Tibial artery (tissue), 4 donors: ENCODE data around the gene FOXF1.

ENCODE experiments used
- DNase-seq, 2 donors: peaks; one replicate each; pipeline ENCODE4 v3.0.0-alpha.2; 2019
- H3K27ac ChIP-seq, 2 donors: fragments of 200-600 bp; sonication (generic) in 1 of 2; 1 replicate in 1 of 2; 2 replicates in 1 of 2; pipeline ENCODE4 v1.5.1; 2018 to 2019; ENCODE audit warnings: mild to moderate bottlenecking in 1 of 2
- H3K27me3 ChIP-seq, 2 donors: fragments of 200-600 bp; sonication (generic) in 1 of 2; one replicate each; pipeline versions ENCODE4 v1.5.1 to v1.6.0; 2016 to 2019
- H3K36me3 ChIP-seq, 3 donors: fragments of 200-600 bp; sonication (generic) in 2 of 3; one replicate each; pipeline ENCODE4 v1.5.1; 2016 to 2019; ENCODE audit warnings: mild to moderate bottlenecking in 2 of 3
- H3K4me1 ChIP-seq, 4 donors: fragments of 200-600 bp; sonication (generic) in 2 of 4; 1 replicate in 3 of 4; 2 replicates in 1 of 4; pipeline ENCODE4 v1.5.1; 2016 to 2019
- H3K4me3 ChIP-seq, 2 donors: fragments of 200-600 bp; sonication (generic) in 1 of 2; 1 replicate in 1 of 2; 2 replicates in 1 of 2; pipeline ENCODE4 v1.5.1; 2018 to 2019; ENCODE audit warnings: mild to moderate bottlenecking in 2 of 2
- H3K9me3 ChIP-seq, 3 donors: fragments of 200-600 bp; sonication (generic) in 1 of 3; one replicate each; pipeline ENCODE4 v1.5.1; 2016 to 2019
- intact Hi-C: fragments of 100-400 bp; cut with DNase I; formaldehyde crosslinking; loops from one replicate; pipeline ENCODE4 v1.15.0; 2023; ENCODE audit warnings: low total_unique reads
- TF ChIP-seq, protein P1 (sequence below), 2 experiments: fragments of 200-600 bp in 1 of 2; fragments of 450-650 bp in 1 of 2; IDR thresholded peaks; one replicate each; pipeline ENCODE4 v1.5.1; 2017 to 2019; ENCODE audit warnings: antibody characterized with exemption in 2 of 2, mild to moderate bottlenecking in 1 of 2, moderate library complexity in 1 of 2

Gene FOXF1

DNA sequence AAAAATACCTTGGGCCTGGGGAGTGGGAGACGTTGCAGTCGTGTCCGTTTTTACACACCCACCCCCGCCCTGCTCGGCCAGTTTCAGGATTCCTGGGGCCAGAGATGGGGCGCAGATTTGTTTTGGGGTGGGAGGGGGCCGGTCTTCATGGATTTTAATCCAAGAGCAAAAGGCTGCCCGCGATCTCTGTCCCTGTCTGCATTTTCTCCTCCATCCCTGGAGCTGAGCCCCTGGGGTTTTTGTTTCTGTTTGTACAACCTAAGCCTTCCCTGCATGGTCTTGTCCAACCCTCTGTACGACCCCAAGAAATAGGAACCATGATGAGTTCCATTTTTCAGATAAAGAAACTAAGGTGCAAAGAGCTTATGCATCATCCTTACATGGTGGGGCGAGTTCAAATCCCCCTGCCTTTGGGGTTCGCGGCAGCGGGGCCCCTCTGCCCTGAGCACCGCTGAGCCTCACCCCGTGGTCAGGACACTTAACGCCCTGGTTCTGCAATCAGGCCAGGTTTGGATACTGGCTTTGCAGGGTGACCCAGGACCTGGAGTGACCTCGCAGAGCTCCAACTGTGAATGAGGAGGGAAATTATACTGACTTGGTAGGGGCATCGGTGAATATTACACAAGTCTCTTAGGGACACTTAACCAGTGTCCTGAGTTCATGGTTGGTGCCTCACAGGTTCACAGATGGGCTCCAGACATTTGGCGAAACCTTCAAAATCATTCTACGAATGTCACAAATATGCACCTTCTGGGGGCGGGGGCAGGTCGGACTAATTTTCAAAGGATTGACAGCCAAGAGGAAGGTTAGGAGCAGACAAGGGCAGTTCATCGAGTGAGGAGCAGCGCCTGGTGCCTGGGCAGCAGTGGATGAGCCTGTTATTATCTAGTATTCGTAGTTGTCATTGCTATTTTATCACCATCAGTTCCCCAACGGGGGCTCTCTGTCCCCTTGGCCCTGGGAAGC lies 4.1 kb upstream of the FOXF1 start:
- Histone ChIP-seq H3K27ac (no peak overlapping the region), H3K27me3 (peaks cover 24 to 92% of the 10 kb centered on the region in 2 donors), H3K36me3 (no peaks in the 10 kb centered on the region), H3K4me3 (no peak overlapping the region), H3K9me3 (no peaks in the 10 kb centered on the region), H3K4me1 (peaks cover 0 to 53% (median 43%) of the 10 kb centered on the region in 4 donors)
- intact Hi-C loops: loop anchor here (10.0 kb wide), 1 partner anchor 1811 kb away; the partner anchor contains the start of gene USP10
- DNase-seq: no peak
- TF ChIP-seq, protein P1, sequence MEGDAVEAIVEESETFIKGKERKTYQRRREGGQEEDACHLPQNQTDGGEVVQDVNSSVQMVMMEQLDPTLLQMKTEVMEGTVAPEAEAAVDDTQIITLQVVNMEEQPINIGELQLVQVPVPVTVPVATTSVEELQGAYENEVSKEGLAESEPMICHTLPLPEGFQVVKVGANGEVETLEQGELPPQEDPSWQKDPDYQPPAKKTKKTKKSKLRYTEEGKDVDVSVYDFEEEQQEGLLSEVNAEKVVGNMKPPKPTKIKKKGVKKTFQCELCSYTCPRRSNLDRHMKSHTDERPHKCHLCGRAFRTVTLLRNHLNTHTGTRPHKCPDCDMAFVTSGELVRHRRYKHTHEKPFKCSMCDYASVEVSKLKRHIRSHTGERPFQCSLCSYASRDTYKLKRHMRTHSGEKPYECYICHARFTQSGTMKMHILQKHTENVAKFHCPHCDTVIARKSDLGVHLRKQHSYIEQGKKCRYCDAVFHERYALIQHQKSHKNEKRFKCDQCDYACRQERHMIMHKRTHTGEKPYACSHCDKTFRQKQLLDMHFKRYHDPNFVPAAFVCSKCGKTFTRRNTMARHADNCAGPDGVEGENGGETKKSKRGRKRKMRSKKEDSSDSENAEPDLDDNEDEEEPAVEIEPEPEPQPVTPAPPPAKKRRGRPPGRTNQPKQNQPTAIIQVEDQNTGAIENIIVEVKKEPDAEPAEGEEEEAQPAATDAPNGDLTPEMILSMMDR (IDR thresholded peaks at IDR 0.05): no peak

DNA sequence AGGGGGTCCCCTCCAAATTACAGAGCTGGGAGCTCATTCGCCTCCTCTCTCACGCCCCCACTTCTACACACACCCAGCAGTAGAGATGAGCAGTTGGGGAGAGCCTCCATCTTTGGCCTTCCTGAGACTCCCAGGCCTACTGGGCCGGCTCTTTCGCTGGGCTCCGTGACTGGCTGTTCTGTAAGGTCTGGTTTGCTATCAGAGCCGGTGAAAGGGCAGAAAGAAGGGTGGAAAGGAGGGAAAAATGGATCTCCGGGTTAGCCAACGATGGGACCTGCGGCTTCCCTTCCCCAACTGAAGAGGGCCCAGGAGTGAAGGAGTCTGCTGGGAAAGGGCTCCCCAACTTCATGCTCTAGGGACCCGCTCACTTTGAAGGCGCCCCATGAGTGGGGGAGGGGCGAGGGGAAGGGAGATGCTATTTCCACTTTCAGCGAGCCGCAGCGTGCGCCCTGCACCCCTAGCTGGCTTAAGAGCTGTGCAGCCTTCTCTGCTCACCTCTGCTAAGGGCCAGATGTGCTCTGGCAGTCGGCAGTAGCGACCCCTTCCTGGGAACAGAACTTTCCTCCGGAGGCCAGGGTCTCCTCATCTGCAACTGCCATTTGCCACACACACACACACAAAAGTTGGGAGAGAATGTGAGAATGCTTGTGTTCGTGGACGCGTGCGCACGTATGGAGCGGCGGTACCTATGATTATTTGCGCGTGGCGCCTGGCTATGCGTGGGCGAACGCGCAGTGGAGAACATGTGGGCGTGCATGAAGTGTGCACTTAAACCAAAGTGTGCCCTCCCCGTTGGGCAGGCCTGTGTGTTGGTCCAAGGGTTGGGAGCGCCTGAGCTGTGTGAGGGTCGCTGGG lies 2.9 kb upstream of the FOXF1 start:
- DNase-seq: no peak
- no peaks in the 10 kb centered on the region for H3K36me3 ChIP-seq
- no peaks in the 10 kb centered on the region for H3K9me3 ChIP-seq
- peaks cover 0 to 58% (median 47%) of the 10 kb centered on the region in 4 donors for H3K4me1 ChIP-seq
- H3K27ac ChIP-seq: no peak overlapping the region
- H3K27me3 ChIP-seq: peaks cover 24 to 92% of the 10 kb centered on the region in 2 donors
- TF ChIP-seq, protein P1 (IDR thresholded peaks at IDR 0.05): no peak
- intact Hi-C loops: loop anchor here (10.0 kb wide), 1 partner anchor 1813 kb away; the partner anchor contains the start of gene USP10
- H3K4me3 ChIP-seq: peak overlapping the region in 1 of 2 donors; percentile 75

DNA sequence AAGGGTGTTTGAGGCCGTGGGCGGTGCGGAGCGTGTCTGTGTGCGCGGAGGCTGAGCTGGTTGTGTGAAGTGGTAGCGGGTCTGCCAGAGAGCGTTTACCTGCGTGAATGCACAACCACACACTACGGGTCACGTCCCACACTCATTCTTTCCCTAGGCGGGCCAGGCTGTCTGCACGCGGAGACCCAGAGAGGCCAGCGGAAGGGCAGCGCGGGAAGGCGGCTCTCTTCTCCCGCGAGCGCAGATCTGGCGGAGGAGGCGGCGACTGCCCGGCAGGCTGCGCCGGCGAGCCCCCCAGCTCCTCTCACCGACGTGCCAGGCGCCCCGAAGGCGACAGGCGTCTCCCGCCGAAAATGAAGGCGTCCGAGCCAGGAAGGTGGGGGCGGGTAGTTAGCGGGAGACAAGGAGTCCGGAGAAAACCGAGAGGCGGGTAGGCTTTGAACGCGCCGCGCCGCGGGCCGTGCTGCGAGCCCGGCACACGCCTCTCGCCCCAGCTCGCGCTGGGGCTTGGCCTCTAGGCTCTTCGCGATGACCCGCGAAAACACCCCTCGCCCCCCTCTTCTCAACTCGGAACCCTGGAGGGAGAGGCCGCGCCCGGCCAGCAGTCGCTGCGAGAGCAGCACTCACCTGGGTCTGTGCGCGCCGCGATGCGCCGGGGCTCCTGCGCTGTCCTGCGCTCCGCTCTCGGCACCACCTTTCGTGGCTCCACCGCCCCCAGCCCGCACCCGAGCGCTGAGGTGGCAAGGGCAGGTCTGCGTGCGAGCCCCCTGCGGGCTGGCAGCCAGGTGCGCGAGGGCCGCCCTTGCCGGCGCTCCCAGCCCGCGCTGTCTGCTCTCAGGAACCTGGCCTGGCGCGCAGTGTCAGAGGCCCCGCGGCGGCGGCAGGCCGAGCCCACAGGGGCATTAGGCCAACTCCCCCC lies 2.0 kb upstream of the FOXF1 start:
- DNase-seq: no peak
- TF ChIP-seq, protein P1 (IDR thresholded peaks at IDR 0.05): no peak
- Histone ChIP-seq H3K4me3 (peak overlapping the region; percentile 58 to 75), H3K9me3 (no peaks in the 10 kb centered on the region), H3K4me1 (peaks cover 0 to 56% (median 47%) of the 10 kb centered on the region in 4 donors), H3K27me3 (peaks cover 22 to 92% of the 10 kb centered on the region in 2 donors), H3K36me3 (no peaks in the 10 kb centered on the region), H3K27ac (no peak overlapping the region)
- intact Hi-C loops: loop anchor here (10.0 kb wide), 1 partner anchor 1813 kb away; the partner anchor contains the start of gene USP10

DNA sequence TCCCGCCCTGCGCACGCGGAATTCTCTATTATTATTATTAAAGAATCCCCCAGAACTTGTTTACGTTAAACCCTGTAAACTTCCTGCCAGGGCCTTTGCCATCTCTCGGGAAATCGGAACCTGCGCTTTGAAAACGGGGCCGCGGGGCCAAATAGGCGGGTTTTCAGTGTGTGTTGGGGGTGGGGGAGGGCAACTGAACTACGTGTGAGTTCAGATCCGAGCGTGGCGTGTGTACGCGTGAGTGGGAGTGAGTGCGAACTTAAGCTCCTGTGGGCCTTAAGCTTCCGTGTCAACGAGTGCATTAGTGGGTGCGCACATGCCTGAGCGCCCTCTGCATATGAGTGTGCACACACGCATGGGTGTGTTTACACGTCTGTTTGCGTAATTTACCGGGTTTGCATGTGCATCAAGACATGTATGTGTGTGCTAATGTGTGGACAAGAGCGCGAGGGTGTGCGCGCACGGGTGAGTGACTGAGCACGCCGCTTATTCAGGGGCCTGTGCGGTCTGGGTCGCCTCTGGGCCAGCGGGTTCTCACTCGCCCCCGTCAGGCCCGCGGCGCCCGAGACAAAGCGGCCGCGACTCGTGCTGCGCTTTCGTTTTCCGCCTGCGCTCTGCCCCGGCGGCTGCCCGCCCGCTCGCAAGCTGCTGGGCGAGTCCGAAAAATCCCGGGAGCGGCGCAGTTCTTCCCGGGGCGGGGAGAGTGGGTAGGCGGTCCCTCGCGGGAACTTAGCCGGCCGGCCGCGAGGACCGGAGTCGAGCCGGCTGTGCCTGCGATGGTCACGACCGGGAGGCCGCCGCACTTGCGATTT lies 1.2 kb upstream of the FOXF1 start:
- Histone ChIP-seq H3K4me1 (peaks cover 0 to 54% (median 47%) of the 10 kb centered on the region in 4 donors), H3K27ac (peak overlapping the region; percentile 43 to 64), H3K27me3 (peaks cover 21 to 93% of the 10 kb centered on the region in 2 donors), H3K4me3 (peak overlapping the region; percentile 58 to 75), H3K36me3 (no peaks in the 10 kb centered on the region), H3K9me3 (no peaks in the 10 kb centered on the region)
- TF ChIP-seq, protein P1 (IDR thresholded peaks at IDR 0.05): no peak
- no peak for DNase-seq
- intact Hi-C loops: loop anchor here (10.0 kb wide), 1 partner anchor 1814 kb away; the partner anchor contains the start of gene USP10
